H9 (cell line): ENCODE measurements around the gene DCAF12. TPM values are rescaled to one million over a fixed set of nuclear protein-coding genes. Genes with fewer than 3 reads are reported as not detected.

ENCODE experiments used
- DNase-seq: peaks from one replicate; pipeline ENCODE4 v3.0.0-alpha.2; 2017
- H2AFZ ChIP-seq: one replicate; pipeline ENCODE4 v1.6.1; 2013; ENCODE audit warnings: mild to moderate bottlenecking, low read length, control low read depth, moderate library complexity
- H2AK5ac ChIP-seq: 2 replicates; pipeline ENCODE4 v1.6.1; 2013; ENCODE audit warnings: low read length, control low read depth, mixed read lengths; ENCODE audit not compliant: insufficient read length
- H2BK120ac ChIP-seq: one replicate; pipeline ENCODE4 v1.6.1; 2013; ENCODE audit warnings: low read depth, mild to moderate bottlenecking, low read length, control low read depth, inconsistent platforms; ENCODE audit not compliant: poor library complexity, severe bottlenecking
- H2BK12ac ChIP-seq: 2 replicates; pipeline ENCODE4 v1.6.1; 2013; ENCODE audit warnings: low read length, control low read depth, mixed read lengths, low read depth; ENCODE audit not compliant: insufficient read length
- H2BK15ac ChIP-seq: 2 replicates; pipeline ENCODE4 v1.6.1; 2013; ENCODE audit warnings: low read depth, low read length, control low read depth
- H2BK20ac ChIP-seq: one replicate; pipeline ENCODE4 v1.6.1; 2013; ENCODE audit warnings: low read depth, mild to moderate bottlenecking, low read length, control low read depth, inconsistent platforms; ENCODE audit not compliant: poor library complexity, severe bottlenecking
- H2BK5ac ChIP-seq: 2 replicates; pipeline ENCODE4 v1.6.1; 2013; ENCODE audit warnings: low read length, control low read depth, mixed read lengths; ENCODE audit not compliant: insufficient read length
- H3K14ac ChIP-seq: 2 replicates; pipeline ENCODE4 v1.6.1; 2013; ENCODE audit warnings: low read length, control low read depth; ENCODE audit not compliant: insufficient read depth
- H3K18ac ChIP-seq: 2 replicates; pipeline ENCODE4 v1.6.1; 2013; ENCODE audit warnings: low read depth, mild to moderate bottlenecking, mixed read lengths, low read length, control low read depth; ENCODE audit not compliant: insufficient read length
- H3K23ac ChIP-seq: 2 replicates; pipeline ENCODE4 v1.6.1; 2013; ENCODE audit warnings: low read length, control low read depth, mixed read lengths, low read depth; ENCODE audit not compliant: insufficient read length
- H3K23me2 ChIP-seq: 2 replicates; pipeline ENCODE4 v1.6.1; 2013; ENCODE audit warnings: low read depth, mild to moderate bottlenecking, mixed read lengths, low read length, control low read depth; ENCODE audit not compliant: insufficient read length, poor library complexity, severe bottlenecking
- H3K27ac ChIP-seq: 2 replicates; pipeline ENCODE4 v1.5.1; 2013; ENCODE audit warnings: low read length, control low read depth, mixed read lengths, low read depth; ENCODE audit not compliant: insufficient read length
- H3K27me3 ChIP-seq: 2 replicates; pipeline ENCODE4 v1.6.1; 2013; ENCODE audit warnings: low read length, control low read depth, inconsistent platforms; ENCODE audit not compliant: insufficient read depth
- H3K4ac ChIP-seq: 2 replicates; pipeline ENCODE4 v1.6.1; 2013; ENCODE audit warnings: low read depth, mild to moderate bottlenecking, control low read depth, inconsistent platforms, low read length, moderate library complexity
- H3K4me1 ChIP-seq: 2 replicates; pipeline ENCODE4 v1.6.1; 2013; ENCODE audit warnings: low read length, control low read depth, inconsistent platforms; ENCODE audit not compliant: insufficient read depth
- H3K4me2 ChIP-seq: 2 replicates; pipeline ENCODE4 v1.6.1; 2013; ENCODE audit warnings: low read length, control low read depth, mixed read lengths; ENCODE audit not compliant: insufficient read length, insufficient read depth
- H3K56ac ChIP-seq: 2 replicates; pipeline ENCODE4 v1.6.1; 2013; ENCODE audit warnings: low read depth, mild to moderate bottlenecking, mixed read lengths, low read length, control low read depth; ENCODE audit not compliant: insufficient read length
- H3K79me1 ChIP-seq: 2 replicates; pipeline ENCODE4 v1.6.1; 2013; ENCODE audit warnings: low read depth, mild to moderate bottlenecking, moderate library complexity, low read length, control low read depth, inconsistent platforms; ENCODE audit not compliant: insufficient read depth, poor library complexity, severe bottlenecking
- H3K79me2 ChIP-seq: 2 replicates; pipeline ENCODE4 v1.6.1; 2013; ENCODE audit warnings: low read length, control low read depth, inconsistent platforms; ENCODE audit not compliant: insufficient read depth
- H3K9ac ChIP-seq: 2 replicates; pipeline ENCODE4 v1.6.1; 2013; ENCODE audit warnings: low read length, control low read depth, mixed read lengths; ENCODE audit not compliant: insufficient read length; ENCODE audit errors: extremely low read depth
- H3K9me3 ChIP-seq: one replicate; pipeline ENCODE4 v1.6.1; 2013; ENCODE audit warnings: low read depth, low read length, inconsistent platforms; ENCODE audit not compliant: control insufficient read depth
- H3T11ph ChIP-seq: one replicate; pipeline ENCODE4 v1.6.1; 2013; ENCODE audit warnings: mild to moderate bottlenecking, low read length, control low read depth, inconsistent platforms
- H4K20me1 ChIP-seq: one replicate; pipeline ENCODE4 v1.6.1; 2013; ENCODE audit not compliant: control insufficient read depth, insufficient read length, insufficient read depth
- H4K5ac ChIP-seq: 2 replicates; pipeline ENCODE4 v1.6.1; 2013; ENCODE audit warnings: low read depth, mild to moderate bottlenecking, mixed read lengths, low read length, control low read depth; ENCODE audit not compliant: insufficient read length
- H4K8ac ChIP-seq: replicated peaks from 2 replicates; pipeline ENCODE4 v1.6.1; 2013; ENCODE audit warnings: low read length, control low read depth, mixed read lengths, low read depth; ENCODE audit not compliant: insufficient read length
- H4K91ac ChIP-seq: 2 replicates; pipeline ENCODE4 v1.6.1; 2013; ENCODE audit warnings: low read depth, mild to moderate bottlenecking, moderate library complexity, mixed read lengths, low read length, control low read depth; ENCODE audit not compliant: insufficient read length
- H3K27ac Mint-ChIP-seq, 3 experiments: 2 replicates in 2 of 3; 3 replicates in 1 of 3; pipeline ENCODE4 v1.8.0; 2020 to 2021; ENCODE audit warnings: mixed read lengths in 3 of 3, mild to moderate bottlenecking in 1 of 3, moderate library complexity in 1 of 3
- H3K27me3 Mint-ChIP-seq: 2 replicates; pipeline ENCODE4 v1.8.0; 2021; ENCODE audit warnings: low read depth, mild to moderate bottlenecking, moderate library complexity, mixed read lengths
- H3K36me3 Mint-ChIP-seq, 3 experiments: 2 replicates in 2 of 3; 3 replicates in 1 of 3; pipeline ENCODE4 v1.8.0; 2020 to 2021; ENCODE audit warnings: low read depth in 3 of 3, mixed read lengths in 3 of 3; ENCODE audit not compliant: insufficient read depth in 1 of 3
- H3K4me1 Mint-ChIP-seq, 2 experiments: 2 replicates each; pipeline ENCODE4 v1.8.0; 2020; ENCODE audit warnings: mixed read lengths in 2 of 2
- H3K4me3 Mint-ChIP-seq, 2 experiments: 2 replicates in 1 of 2; 3 replicates in 1 of 2; pipeline ENCODE4 v1.8.0; 2020 to 2021; ENCODE audit warnings: mild to moderate bottlenecking in 2 of 2, mixed read lengths in 2 of 2, moderate library complexity in 1 of 2
- H3K9me3 Mint-ChIP-seq, 2 experiments: 2 replicates in 1 of 2; 3 replicates in 1 of 2; pipeline ENCODE4 v1.8.0; 2020; ENCODE audit warnings: mild to moderate bottlenecking in 2 of 2, mixed read lengths in 2 of 2, moderate library complexity in 1 of 2
- WGBS: extraction: QIAGEN DNeasy Blood & Tissue Kit; methylation state at CpG from one replicate; pipeline ENCODE4 v1.1.7; 2013; ENCODE audit warnings: missing lambda C conversion rate, low lambda C conversion rate, mixed read lengths; ENCODE audit not compliant: insufficient read length; ENCODE audit errors: extremely low coverage; 5-methylcytosine and 5-hydroxymethylcytosine counted together
- total RNA-seq: library from RNA; stranded (reverse); gene quantifications from 2 replicates; pipeline ENCODE4 v1.2.1, GENCODE V29; 2021
- TF ChIP-seq, protein P1 (sequence below): fragments of 200-600 bp; sonication (generic); conservative IDR thresholded peaks from 3 replicates; pipeline ENCODE4 v1.8.0; 2021; ENCODE audit warnings: antibody characterized with exemption, mild to moderate bottlenecking

DCAF12 gene
- total RNA-seq, 1 experiment from 2014 or later: 33.6 TPM

DNA sequence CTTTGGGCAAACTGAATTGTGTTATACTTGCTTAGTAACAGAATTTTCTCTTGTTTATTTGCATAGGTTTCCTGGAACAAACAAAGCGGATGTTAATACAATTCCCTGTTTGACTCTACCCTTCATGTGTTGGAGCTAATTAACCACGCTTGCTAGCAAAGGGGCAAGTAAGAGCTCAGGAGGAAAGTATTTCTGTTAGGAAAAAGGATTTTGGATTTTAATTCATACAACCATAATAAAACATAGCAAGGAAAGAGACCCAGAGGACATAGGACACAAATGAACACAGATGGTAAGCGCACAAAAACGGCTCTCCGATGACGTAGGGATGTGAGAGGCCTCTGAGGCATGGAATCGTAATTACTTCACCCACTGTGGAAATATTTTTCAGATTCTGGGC is 5.1 kb upstream of the DCAF12 start:
- H3K36me3 Mint-ChIP-seq: no peaks in the 10 kb centered on the region
- Histone ChIP-seq H2BK12ac (no peak overlapping the region), H3K23ac (no peak overlapping the region), H2BK15ac (no peak overlapping the region), H4K5ac (no peak overlapping the region), H2BK120ac (no peak overlapping the region), H3K4me1 (no peaks in the 10 kb centered on the region), H3K9ac (no peak overlapping the region), H3K79me2 (no peaks in the 10 kb centered on the region), H4K20me1 (no peaks in the 10 kb centered on the region), H2BK20ac (no peak overlapping the region), H2AK5ac (no peak overlapping the region), H3K27ac (no peak overlapping the region), H3K56ac (no peak overlapping the region), H2AFZ (no peak overlapping the region), H3K79me1 (no peaks in the 10 kb centered on the region), H3K27me3 (no peaks in the 10 kb centered on the region), H4K8ac (no peak overlapping the region), H3K4me2 (no peak overlapping the region), H3K9me3 (no peaks in the 10 kb centered on the region), H4K91ac (no peak overlapping the region), H3T11ph (no peak overlapping the region), H3K18ac (no peak overlapping the region), H3K23me2 (peaks cover 3% of the 10 kb centered on the region), H2BK5ac (no peak overlapping the region), H3K14ac (no peak overlapping the region), H3K4ac (no peak overlapping the region)
- TF ChIP-seq, protein P1, sequence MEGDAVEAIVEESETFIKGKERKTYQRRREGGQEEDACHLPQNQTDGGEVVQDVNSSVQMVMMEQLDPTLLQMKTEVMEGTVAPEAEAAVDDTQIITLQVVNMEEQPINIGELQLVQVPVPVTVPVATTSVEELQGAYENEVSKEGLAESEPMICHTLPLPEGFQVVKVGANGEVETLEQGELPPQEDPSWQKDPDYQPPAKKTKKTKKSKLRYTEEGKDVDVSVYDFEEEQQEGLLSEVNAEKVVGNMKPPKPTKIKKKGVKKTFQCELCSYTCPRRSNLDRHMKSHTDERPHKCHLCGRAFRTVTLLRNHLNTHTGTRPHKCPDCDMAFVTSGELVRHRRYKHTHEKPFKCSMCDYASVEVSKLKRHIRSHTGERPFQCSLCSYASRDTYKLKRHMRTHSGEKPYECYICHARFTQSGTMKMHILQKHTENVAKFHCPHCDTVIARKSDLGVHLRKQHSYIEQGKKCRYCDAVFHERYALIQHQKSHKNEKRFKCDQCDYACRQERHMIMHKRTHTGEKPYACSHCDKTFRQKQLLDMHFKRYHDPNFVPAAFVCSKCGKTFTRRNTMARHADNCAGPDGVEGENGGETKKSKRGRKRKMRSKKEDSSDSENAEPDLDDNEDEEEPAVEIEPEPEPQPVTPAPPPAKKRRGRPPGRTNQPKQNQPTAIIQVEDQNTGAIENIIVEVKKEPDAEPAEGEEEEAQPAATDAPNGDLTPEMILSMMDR: no peak
- H3K4me1 Mint-ChIP-seq: peaks cover 4% of the 10 kb centered on the region in 2 experiments
- no CpG with 5 or more reads among the region's 7 CpGs for WGBS
- no peaks in the 10 kb centered on the region; the same call in 1 of the 2 replicates for H3K27me3 Mint-ChIP-seq
- H3K27ac Mint-ChIP-seq: no peak overlapping the region
- peaks cover under 1 to 4% of the 10 kb centered on the region in 2 experiments; a peak in 3 of 5 replicates for H3K9me3 Mint-ChIP-seq
- no peak overlapping the region for H3K4me3 Mint-ChIP-seq
- no peak for DNase-seq
